RWPE2 (cell line): ENCODE results near the gene LRP10.

Experiments used
- ATAC-seq: fragments of 200-7000 bp; cut with Tn5 transposase; 3 replicates; pipeline ENCODE4 v1.9.1; 2021; ENCODE audit warnings: low read depth
- DNase-seq: peaks from one replicate; pipeline ENCODE4 v3.0.0-alpha.2; 2020; ENCODE audit warnings: low spot score
- H3K27ac ChIP-seq: fragments of 450-650 bp; 2 replicates; pipeline ENCODE4 v1.5.1; 2017; ENCODE audit warnings: mild to moderate bottlenecking; ENCODE audit not compliant: poor library complexity, severe bottlenecking
- H3K27me3 ChIP-seq: fragments of 250-450 bp; sonication (Bioruptor Pico); 2 replicates; pipeline ENCODE4 v1.5.1; 2021; ENCODE audit warnings: mild to moderate bottlenecking, moderate library complexity; ENCODE audit not compliant: insufficient read depth, poor library complexity, severe bottlenecking
- H3K36me3 ChIP-seq: fragments of 250-450 bp; sonication (Bioruptor Pico); 2 replicates; pipeline ENCODE4 v1.5.1; 2020; ENCODE audit warnings: low read depth, mild to moderate bottlenecking, moderate library complexity
- H3K4me1 ChIP-seq: fragments of 250-450 bp; sonication (Bioruptor Pico); 2 replicates; pipeline ENCODE4 v1.5.1; 2021; ENCODE audit warnings: mild to moderate bottlenecking, moderate library complexity; ENCODE audit not compliant: insufficient read depth, poor library complexity, severe bottlenecking
- H3K4me3 ChIP-seq: fragments of 250-450 bp; sonication (Bioruptor Pico); 2 replicates; pipeline ENCODE4 v1.5.1; 2021; ENCODE audit warnings: mild to moderate bottlenecking, moderate library complexity; ENCODE audit not compliant: severe bottlenecking
- H3K9me3 ChIP-seq: fragments of 250-450 bp; sonication (Bioruptor Pico); 2 replicates; pipeline ENCODE4 v1.5.1; 2021; ENCODE audit warnings: mild to moderate bottlenecking, moderate library complexity; ENCODE audit not compliant: severe bottlenecking
- TF ChIP-seq, protein P1 (sequence below): fragments of 450-650 bp; IDR thresholded peaks from one replicate; pipeline ENCODE4 v1.5.1; 2017; ENCODE audit warnings: mild to moderate bottlenecking, moderate library complexity; ENCODE audit not compliant: poor library complexity, severe bottlenecking

LRP10 gene

DNA sequence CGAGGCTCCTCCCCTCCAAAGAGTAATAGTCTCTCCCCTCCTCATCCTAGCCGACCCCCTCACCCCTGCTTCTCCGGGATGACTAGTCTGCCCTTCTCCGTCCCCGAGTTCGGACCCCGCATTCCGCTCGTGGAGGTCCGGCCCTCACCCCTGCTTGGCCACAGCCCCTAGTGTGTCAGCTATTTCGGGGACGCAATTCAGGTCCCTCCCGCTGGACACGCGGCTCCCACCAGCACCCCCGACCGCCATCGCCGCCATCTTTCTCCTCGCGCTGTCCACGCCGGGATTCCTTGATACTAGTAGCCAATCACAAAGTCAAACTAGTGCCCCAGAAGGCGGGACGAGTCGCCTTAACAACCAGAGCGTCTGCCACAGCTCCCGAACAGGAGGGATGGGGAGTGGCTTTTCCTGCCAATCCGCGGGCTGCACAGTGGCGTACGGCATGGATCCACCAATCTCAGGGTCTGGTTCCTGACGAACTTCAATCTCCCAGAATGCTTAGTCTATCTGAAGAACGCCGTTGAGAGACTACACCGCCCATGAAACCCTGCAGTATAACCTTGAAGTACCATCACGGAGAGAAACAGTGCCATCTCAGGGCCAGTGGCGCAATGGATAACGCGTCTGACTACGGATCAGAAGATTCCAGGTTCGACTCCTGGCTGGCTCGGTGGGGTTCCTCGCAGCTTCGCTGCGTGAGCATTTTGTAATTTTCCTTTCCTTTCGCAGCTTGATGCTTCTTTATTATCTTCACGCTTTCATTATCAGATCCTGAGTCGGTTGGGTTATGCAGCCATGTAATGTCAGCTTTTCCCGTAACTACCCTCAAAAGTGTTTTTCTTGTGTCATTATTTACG, 57.8 kb downstream of the LRP10 start, which contains the start of gene PRMT5:
Gene PRMT5 (minus strand): TSS at position 273 of the 857 bp plus-strand sequence. CDS start 15 bp downstream, at position 258.
- DNase-seq (peak; percentile 100), ATAC-seq (peak; percentile 94)
- H3K27ac ChIP-seq, result peak within 1 kb of the TSS; percentile 64
- H3K27me3 ChIP-seq, result no peaks in the 10 kb centered on the region
- H3K36me3 ChIP-seq, result peaks cover 36% of the 10 kb centered on the region
- H3K4me1 ChIP-seq, result peaks cover 27% of the 10 kb centered on the region
- TF ChIP-seq, protein P1, sequence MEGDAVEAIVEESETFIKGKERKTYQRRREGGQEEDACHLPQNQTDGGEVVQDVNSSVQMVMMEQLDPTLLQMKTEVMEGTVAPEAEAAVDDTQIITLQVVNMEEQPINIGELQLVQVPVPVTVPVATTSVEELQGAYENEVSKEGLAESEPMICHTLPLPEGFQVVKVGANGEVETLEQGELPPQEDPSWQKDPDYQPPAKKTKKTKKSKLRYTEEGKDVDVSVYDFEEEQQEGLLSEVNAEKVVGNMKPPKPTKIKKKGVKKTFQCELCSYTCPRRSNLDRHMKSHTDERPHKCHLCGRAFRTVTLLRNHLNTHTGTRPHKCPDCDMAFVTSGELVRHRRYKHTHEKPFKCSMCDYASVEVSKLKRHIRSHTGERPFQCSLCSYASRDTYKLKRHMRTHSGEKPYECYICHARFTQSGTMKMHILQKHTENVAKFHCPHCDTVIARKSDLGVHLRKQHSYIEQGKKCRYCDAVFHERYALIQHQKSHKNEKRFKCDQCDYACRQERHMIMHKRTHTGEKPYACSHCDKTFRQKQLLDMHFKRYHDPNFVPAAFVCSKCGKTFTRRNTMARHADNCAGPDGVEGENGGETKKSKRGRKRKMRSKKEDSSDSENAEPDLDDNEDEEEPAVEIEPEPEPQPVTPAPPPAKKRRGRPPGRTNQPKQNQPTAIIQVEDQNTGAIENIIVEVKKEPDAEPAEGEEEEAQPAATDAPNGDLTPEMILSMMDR, result no peak
- no peaks in the 10 kb centered on the region for H3K9me3 ChIP-seq
- H3K4me3 ChIP-seq, result peak within 1 kb of the TSS; percentile 65

DNA sequence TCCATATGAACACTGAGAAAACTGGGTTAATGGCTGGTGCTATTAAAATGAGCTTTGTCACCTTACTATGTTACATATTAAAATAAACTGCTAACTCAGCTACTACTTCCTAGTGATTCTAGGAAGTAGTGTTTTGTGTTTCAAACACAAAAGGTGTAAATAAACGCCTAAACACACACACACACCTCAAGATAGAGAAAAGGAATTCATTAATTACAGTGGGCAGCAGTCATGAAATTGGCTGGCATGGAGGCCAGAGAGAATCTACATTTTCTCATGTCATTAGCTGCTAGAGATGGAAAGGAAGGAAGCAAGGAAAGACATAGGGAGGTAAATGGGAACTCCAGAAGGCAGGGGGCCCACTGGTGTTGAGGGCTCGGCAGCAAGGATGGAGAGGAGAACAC, 58.4 kb downstream of the LRP10 start:
- Histone ChIP-seq H3K36me3 (peaks cover 30% of the 10 kb centered on the region), H3K4me3 (peak overlapping the region; percentile 29), H3K27me3 (no peaks in the 10 kb centered on the region), H3K4me1 (peaks cover 27% of the 10 kb centered on the region), H3K27ac (peak overlapping the region; percentile 40), H3K9me3 (no peaks in the 10 kb centered on the region)
- TF ChIP-seq, protein P1, result no peak
- DNase-seq (no peak), ATAC-seq (no peak)
